ENCODE results near the gene RBM12. TPM values are rescaled to one million over a fixed set of nuclear protein-coding genes. Genes with fewer than 3 reads are reported as not detected.

The RBM12 gene
- total and polyA plus RNA-seq, 4 donors: 9.5 to 75.0 (median 39.4) TPM

- no peak overlapping the region for H3K9ac ChIP-seq (ENCODE audit: insufficient read depth in 1 of 2, low read length in 2 of 2)
- ATAC-seq (ENCODE audit: insufficient read depth, low FRiP score) (no peak), DNase-seq (peak; percentile 50 to 76 (median 69))
- no peaks in the 10 kb centered on the region for H3K27me3 ChIP-seq (ENCODE audit: control insufficient read depth in 3 of 3, insufficient read depth in 3 of 3, low read length in 2 of 3)
- H3K4me3 ChIP-seq: no peak overlapping the region
- H3K9me3 ChIP-seq (ENCODE audit: control insufficient read depth in 4 of 4, insufficient read depth in 3 of 4, low read length in 3 of 4): no peaks in the 10 kb centered on the region
- H3K27ac ChIP-seq (ENCODE audit: low read depth in 1 of 2, low read length in 1 of 2): no peak overlapping the region
- peaks cover 8 to 17% (median 10%) of the 10 kb centered on the region in 4 donors for H3K36me3 ChIP-seq (ENCODE audit: control insufficient read depth in 4 of 4, insufficient read depth in 4 of 4, low read length in 4 of 4)
- TF ChIP-seq CTCF (IDR thresholded peaks at IDR 0.05; ENCODE audit: control extremely low read depth, extremely low read depth): no peak
- H3K4me1 ChIP-seq (ENCODE audit: control insufficient read depth in 5 of 5, insufficient read depth in 5 of 5, low read length in 5 of 5): peaks cover 0 to 36% (median 20%) of the 10 kb centered on the region in 5 donors
Measured at GRCh38 chr20:35648836-35649235, 15.9 kb downstream of the RBM12 start.

GRCh38 chr20:35644806-35645205 is 19.9 kb downstream of the RBM12 start:
- H3K4me3 ChIP-seq: no peak overlapping the region
- no peak for TF ChIP-seq CTCF (IDR thresholded peaks at IDR 0.05; ENCODE audit: control extremely low read depth, extremely low read depth)
- 90 to 94% methylated on average over 2 of the region's 2 CpGs for WGBS, 2 donors
- no peak overlapping the region for H3K27ac ChIP-seq (ENCODE audit: low read depth in 1 of 2, low read length in 1 of 2)
- no peak overlapping the region for H3K9ac ChIP-seq (ENCODE audit: insufficient read depth in 1 of 2, low read length in 2 of 2)
- ATAC-seq (ENCODE audit: insufficient read depth, low FRiP score) (no peak), DNase-seq (no peak)
- H3K4me1 ChIP-seq (ENCODE audit: control insufficient read depth in 5 of 5, insufficient read depth in 5 of 5, low read length in 5 of 5): peaks cover 0 to 15% (median 11%) of the 10 kb centered on the region in 5 donors
- no peaks in the 10 kb centered on the region for H3K9me3 ChIP-seq (ENCODE audit: control insufficient read depth in 4 of 4, insufficient read depth in 3 of 4, low read length in 3 of 4)
- H3K27me3 ChIP-seq (ENCODE audit: control insufficient read depth in 3 of 3, insufficient read depth in 3 of 3, low read length in 2 of 3): no peaks in the 10 kb centered on the region
- H3K36me3 ChIP-seq (ENCODE audit: control insufficient read depth in 4 of 4, insufficient read depth in 4 of 4, low read length in 4 of 4): peaks cover 0 to 2% (median 0%) of the 10 kb centered on the region in 4 donors

- WGBS, 2 donors: 94 to 95% methylated on average over 7 of the region's 7 CpGs
- Histone ChIP-seq H3K27ac (ENCODE audit: low read depth in 1 of 2, low read length in 1 of 2) (no peak overlapping the region), H3K27me3 (ENCODE audit: control insufficient read depth in 3 of 3, insufficient read depth in 3 of 3, low read length in 2 of 3) (no peaks in the 10 kb centered on the region), H3K4me1 (ENCODE audit: control insufficient read depth in 5 of 5, insufficient read depth in 5 of 5, low read length in 5 of 5) (peaks cover 0 to 10% (median 7%) of the 10 kb centered on the region in 5 donors), H3K9me3 (ENCODE audit: control insufficient read depth in 4 of 4, insufficient read depth in 3 of 4, low read length in 3 of 4) (no peaks in the 10 kb centered on the region), H3K36me3 (ENCODE audit: control insufficient read depth in 4 of 4, insufficient read depth in 4 of 4, low read length in 4 of 4) (peaks cover 0 to 2% (median 0%) of the 10 kb centered on the region in 4 donors), H3K4me3 (no peak overlapping the region), H3K9ac (ENCODE audit: insufficient read depth in 1 of 2, low read length in 2 of 2) (no peak overlapping the region)
- no peak for TF ChIP-seq CTCF (IDR thresholded peaks at IDR 0.05; ENCODE audit: control extremely low read depth, extremely low read depth)
- DNase-seq: no peak
- ATAC-seq (ENCODE audit: insufficient read depth, low FRiP score): no peak
Measured at GRCh38 chr20:35643045-35643444, 21.7 kb downstream of the RBM12 start.

- no peak for DNase-seq
- TF ChIP-seq CTCF (IDR thresholded peaks at IDR 0.05; ENCODE audit: control extremely low read depth, extremely low read depth): no peak
- Histone ChIP-seq H3K9ac (ENCODE audit: insufficient read depth in 1 of 2, low read length in 2 of 2) (no peak overlapping the region), H3K27me3 (ENCODE audit: control insufficient read depth in 3 of 3, insufficient read depth in 3 of 3, low read length in 2 of 3) (no peaks in the 10 kb centered on the region), H3K27ac (ENCODE audit: low read depth in 1 of 2, low read length in 1 of 2) (no peak overlapping the region), H3K36me3 (ENCODE audit: control insufficient read depth in 4 of 4, insufficient read depth in 4 of 4, low read length in 4 of 4) (peaks cover 0 to 2% (median 0%) of the 10 kb centered on the region in 4 donors), H3K4me3 (no peak overlapping the region), H3K9me3 (ENCODE audit: control insufficient read depth in 4 of 4, insufficient read depth in 3 of 4, low read length in 3 of 4) (no peaks in the 10 kb centered on the region), H3K4me1 (ENCODE audit: control insufficient read depth in 5 of 5, insufficient read depth in 5 of 5, low read length in 5 of 5) (peaks cover 6 to 17% (median 8%) of the 10 kb centered on the region in 5 donors)
- ATAC-seq (ENCODE audit: insufficient read depth, low FRiP score): no peak
- 40 to 72% methylated on average over 4 of the region's 4 CpGs for WGBS, 2 donors
Measured at GRCh38 chr20:35641743-35642142, 23.0 kb downstream of the RBM12 start.

Measured in lung (tissue), 12 donors.